Common myeloid progenitor, CD34-positive (primary cell): ENCODE data around the gene ZMYND11.
A peak's percentile ranks its signal among the peaks of the same experiment; 100 is the strongest.

Experiments used
- CTCF ChIA-PET: fragments of 350-600 bp; sonication (Branson Sonifier 250); formaldehyde crosslinking; loops from one replicate; lab custom pipeline; 2021; ENCODE audit warnings: antibody characterized with exemption; lab: Charles Lee
- POLR2A ChIA-PET: fragments of 350-600 bp; sonication (Branson Sonifier 250); formaldehyde crosslinking; loops from one replicate; lab custom pipeline; 2021; ENCODE audit warnings: antibody characterized with exemption; lab: Charles Lee
- DNase-seq, 3 donors: peaks; one replicate each; pipeline versions ENCODE4 v3.0.0 to v3.0.0-alpha.2; 2013
- H3K27ac ChIP-seq, 2 experiments: 1 replicate in 1 of 2; 2 replicates in 1 of 2; pipeline ENCODE4 v1.7.0; 2013; ENCODE audit warnings: inconsistent platforms in 2 of 2, low read length in 2 of 2, mild to moderate bottlenecking in 2 of 2, low read depth in 1 of 2, moderate library complexity in 1 of 2; ENCODE audit not compliant: severe bottlenecking in 2 of 2, insufficient read depth in 1 of 2, poor library complexity in 1 of 2
- H3K27me3 ChIP-seq, 5 experiments: replicated peaks in 2 of 5; 1 replicate in 3 of 5; 2 replicates in 2 of 5; pipeline versions ENCODE4 v1.6.1 to v1.7.0; 2013; ENCODE audit warnings: low read length in 4 of 5, mild to moderate bottlenecking in 2 of 5, moderate library complexity in 2 of 5, inconsistent platforms in 1 of 5; ENCODE audit not compliant: insufficient read depth in 5 of 5, control insufficient read depth in 4 of 5
- H3K36me3 ChIP-seq, 4 experiments: 1 replicate in 2 of 4; 2 replicates in 2 of 4; pipeline versions ENCODE4 v1.6.1 to v1.7.0; 2013; ENCODE audit warnings: low read length in 3 of 4, control low read depth in 1 of 4, mild to moderate bottlenecking in 1 of 4; ENCODE audit not compliant: control insufficient read depth in 4 of 4, insufficient read depth in 4 of 4
- H3K4me1 ChIP-seq, 4 experiments: 1 replicate in 3 of 4; 2 replicates in 1 of 4; pipeline versions ENCODE4 v1.6.1 to v1.7.1; 2013; ENCODE audit warnings: low read length in 3 of 4, mild to moderate bottlenecking in 3 of 4, control low read depth in 1 of 4, inconsistent platforms in 1 of 4, moderate library complexity in 1 of 4; ENCODE audit not compliant: control insufficient read depth in 4 of 4, insufficient read depth in 4 of 4; ENCODE audit errors: control extremely low read depth in 1 of 4
- H3K4me3 ChIP-seq, 7 experiments: 1 replicate in 4 of 7; 2 replicates in 3 of 7; pipeline versions ENCODE4 v1.5.1 to v1.7.0; 2013; ENCODE audit warnings: mild to moderate bottlenecking in 7 of 7, low read length in 6 of 7, moderate library complexity in 6 of 7, inconsistent platforms in 2 of 7, low read depth in 2 of 7, control low read depth in 1 of 7; ENCODE audit not compliant: insufficient read depth in 4 of 7, control insufficient read depth in 1 of 7; ENCODE audit errors: extremely low read depth in 1 of 7
- H3K9me3 ChIP-seq, 5 experiments: 1 replicate in 4 of 5; 2 replicates in 1 of 5; pipeline versions ENCODE4 v1.6.1 to v1.7.1; 2013; ENCODE audit warnings: low read length in 4 of 5, mild to moderate bottlenecking in 2 of 5, inconsistent platforms in 1 of 5, low read depth in 1 of 5, moderate library complexity in 1 of 5; ENCODE audit not compliant: control insufficient read depth in 4 of 5, insufficient read depth in 2 of 5; ENCODE audit errors: control extremely low read depth in 1 of 5
- WGBS: methylation state at CpG from one replicate; pipeline ENCODE4 v1.1.5; 2013; ENCODE audit not compliant: insufficient coverage; 5-methylcytosine and 5-hydroxymethylcytosine counted together

The ZMYND11 gene

DNA sequence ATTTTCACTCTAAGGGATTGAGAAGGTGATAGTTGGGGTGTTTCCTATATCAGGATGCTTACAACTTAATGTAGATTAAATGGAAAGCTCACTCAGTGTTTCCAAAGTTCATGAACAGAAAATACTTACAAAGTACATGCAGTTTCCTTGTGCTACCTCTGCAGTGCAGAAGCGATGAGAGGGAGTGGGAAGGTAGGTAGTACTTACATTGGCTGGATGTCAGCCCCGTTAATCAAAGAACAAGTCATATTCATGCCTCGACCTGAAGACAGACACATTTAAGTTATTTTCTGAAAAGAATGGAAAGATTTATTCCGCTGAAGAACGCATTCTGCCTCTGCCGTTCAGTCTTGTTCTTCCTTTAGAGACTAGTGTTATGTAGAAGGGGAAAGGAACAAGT is 93.1 kb downstream of the ZMYND11 start:
- Histone ChIP-seq H3K4me3 (no peak overlapping the region), H3K4me1 (no peaks in the 10 kb centered on the region), H3K9me3 (no peaks in the 10 kb centered on the region), H3K27ac (no peak overlapping the region), H3K27me3 (no peaks in the 10 kb centered on the region), H3K36me3 (peaks cover 0 to 9% (median 3%) of the 10 kb centered on the region in 4 experiments)
- ChIA-PET POLR2A (no interaction called here), CTCF (no interaction called here)
- no CpG with 5 or more reads among the region's 6 CpGs for WGBS
- DNase-seq, result no peak

GRCh38 chr10:230758-231157 is 95.5 kb downstream of the ZMYND11 start:
- Histone ChIP-seq H3K9me3 (no peaks in the 10 kb centered on the region), H3K36me3 (peaks cover 0 to 7% (median 5%) of the 10 kb centered on the region in 4 experiments), H3K27me3 (no peaks in the 10 kb centered on the region), H3K27ac (no peak overlapping the region), H3K4me3 (no peak overlapping the region), H3K4me1 (no peaks in the 10 kb centered on the region)
- CTCF ChIA-PET, result interaction anchor here (1.0 to 2.2 kb wide), 2 partner anchors 15 to 27 kb away, joined by 3 to 16 read pairs; no protein-coding TSS in a partner anchor
- 100% methylated on average over 7 of the region's 9 CpGs for WGBS
- POLR2A ChIA-PET, result no interaction called here
- DNase-seq, result peak; percentile 11 to 40 (median 35)

DNA sequence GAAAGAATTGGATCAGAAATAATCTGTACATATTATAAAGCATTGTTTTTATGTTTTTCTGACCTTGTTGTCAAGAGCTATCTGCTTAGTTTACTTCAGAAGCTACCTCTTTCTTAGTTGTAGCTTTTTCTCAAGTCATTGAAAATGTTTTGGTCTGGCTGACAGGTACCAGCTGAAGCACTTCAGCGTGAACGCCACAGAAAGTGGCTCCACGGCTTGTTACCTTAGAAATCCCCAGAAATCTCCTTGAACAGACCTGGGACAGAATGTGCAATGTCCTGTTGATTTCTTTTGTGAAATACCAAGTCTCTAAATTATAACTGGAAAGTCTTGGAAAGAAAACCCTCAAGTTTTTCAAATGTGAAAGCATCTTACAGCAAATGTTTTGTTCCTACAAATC is 96.8 kb downstream of the ZMYND11 start:
- no peaks in the 10 kb centered on the region for H3K4me1 ChIP-seq
- no peak overlapping the region for H3K4me3 ChIP-seq
- H3K36me3 ChIP-seq, result peaks cover 0 to 7% (median 5%) of the 10 kb centered on the region in 4 experiments
- DNase-seq, result no peak
- ChIA-PET CTCF (interaction anchor here (1.2 to 1.8 kb wide), 2 partner anchors 10 to 51 kb away, joined by 3 to 4 read pairs; no protein-coding TSS in a partner anchor), POLR2A (no interaction called here)
- no peak overlapping the region for H3K27ac ChIP-seq
- WGBS, result 93% methylated on average over 3 of the region's 3 CpGs
- no peaks in the 10 kb centered on the region for H3K9me3 ChIP-seq
- H3K27me3 ChIP-seq, result no peaks in the 10 kb centered on the region

GRCh38 chr10:232878-233277 is 97.6 kb downstream of the ZMYND11 start:
- WGBS, result 96% methylated on average over 8 of the region's 11 CpGs
- CTCF ChIA-PET, result interaction anchor here (1.8 kb wide), 1 partner anchor 9 kb away, joined by 4 read pairs; no protein-coding TSS in a partner anchor
- H3K36me3 ChIP-seq, result peaks cover 0 to 12% (median 10%) of the 10 kb centered on the region in 4 experiments
- POLR2A ChIA-PET, result no interaction called here
- no peaks in the 10 kb centered on the region for H3K4me1 ChIP-seq
- H3K9me3 ChIP-seq, result no peaks in the 10 kb centered on the region
- DNase-seq, result no peak
- H3K27ac ChIP-seq, result no peak overlapping the region
- H3K27me3 ChIP-seq, result no peaks in the 10 kb centered on the region
- no peak overlapping the region for H3K4me3 ChIP-seq

GRCh38 chr10:234708-235406 is 99.6 kb downstream of the ZMYND11 start:
- H3K27me3 ChIP-seq, result no peaks in the 10 kb centered on the region
- no peak overlapping the region for H3K4me3 ChIP-seq
- H3K36me3 ChIP-seq, result peaks cover 6 to 22% (median 18%) of the 10 kb centered on the region in 4 experiments
- CTCF ChIA-PET, result no interaction called here
- WGBS, result 93% methylated on average over 2 of the region's 9 CpGs
- POLR2A ChIA-PET, result no interaction called here
- no peak for DNase-seq
- H3K4me1 ChIP-seq, result no peaks in the 10 kb centered on the region
- no peak overlapping the region for H3K27ac ChIP-seq
- H3K9me3 ChIP-seq, result no peaks in the 10 kb centered on the region

DNA sequence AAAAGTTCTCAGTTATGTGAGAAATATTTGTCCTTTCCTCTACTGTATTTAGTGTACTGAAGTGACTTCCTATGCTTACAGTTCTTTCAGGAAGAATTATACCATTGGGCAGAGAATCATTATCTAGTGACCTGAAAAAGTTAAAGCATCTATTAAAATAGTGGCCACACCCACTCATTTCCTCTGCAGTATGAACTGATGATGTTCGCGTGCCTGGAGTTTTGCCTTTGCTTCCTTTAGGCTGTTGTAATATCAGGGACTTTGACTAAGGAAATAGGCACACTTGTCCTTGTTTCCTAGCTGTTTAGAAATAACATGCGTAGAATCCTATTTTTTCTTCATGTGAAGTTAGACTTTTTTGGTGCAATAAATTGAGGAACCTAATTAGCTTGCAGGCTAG is 100.7 kb downstream of the ZMYND11 start:
- Histone ChIP-seq H3K9me3 (no peaks in the 10 kb centered on the region), H3K4me3 (no peak overlapping the region), H3K36me3 (peaks cover 6 to 28% (median 21%) of the 10 kb centered on the region in 4 experiments), H3K27me3 (no peaks in the 10 kb centered on the region), H3K4me1 (no peaks in the 10 kb centered on the region), H3K27ac (no peak overlapping the region)
- DNase-seq, result no peak
- ChIA-PET POLR2A (no interaction called here), CTCF (no interaction called here)
- 100% methylated on average over 3 of the region's 3 CpGs for WGBS

DNA sequence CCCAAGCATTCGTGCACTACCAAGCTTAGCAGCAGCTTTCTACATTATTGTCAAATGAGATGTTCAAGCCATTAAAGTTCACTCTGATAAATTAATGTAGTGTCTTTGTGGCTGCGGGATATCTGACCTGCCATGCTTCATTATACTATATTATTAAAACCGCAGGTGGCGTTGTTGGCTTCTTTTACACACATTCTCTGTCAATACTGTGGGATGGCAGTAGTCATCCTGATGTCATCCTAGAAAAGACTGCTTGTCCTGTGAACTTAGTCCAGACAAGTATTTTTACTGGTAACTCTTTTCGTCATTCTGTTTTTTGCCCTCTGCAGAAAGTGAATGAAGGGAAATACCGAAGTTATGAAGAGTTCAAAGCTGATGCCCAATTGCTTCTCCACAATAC is 103.9 kb downstream of the ZMYND11 start:
- no peaks in the 10 kb centered on the region for H3K27me3 ChIP-seq
- ChIA-PET POLR2A (no interaction called here), CTCF (no interaction called here)
- WGBS, result 98% methylated on average over 5 of the region's 6 CpGs
- no peaks in the 10 kb centered on the region for H3K4me1 ChIP-seq
- no peak overlapping the region for H3K4me3 ChIP-seq
- H3K36me3 ChIP-seq, result peaks cover 12 to 38% (median 27%) of the 10 kb centered on the region in 4 experiments
- no peaks in the 10 kb centered on the region for H3K9me3 ChIP-seq
- no peak overlapping the region for H3K27ac ChIP-seq
- DNase-seq, result no peak
